ENCODE results near the gene NR3C2.

The NR3C2 gene

DNA sequence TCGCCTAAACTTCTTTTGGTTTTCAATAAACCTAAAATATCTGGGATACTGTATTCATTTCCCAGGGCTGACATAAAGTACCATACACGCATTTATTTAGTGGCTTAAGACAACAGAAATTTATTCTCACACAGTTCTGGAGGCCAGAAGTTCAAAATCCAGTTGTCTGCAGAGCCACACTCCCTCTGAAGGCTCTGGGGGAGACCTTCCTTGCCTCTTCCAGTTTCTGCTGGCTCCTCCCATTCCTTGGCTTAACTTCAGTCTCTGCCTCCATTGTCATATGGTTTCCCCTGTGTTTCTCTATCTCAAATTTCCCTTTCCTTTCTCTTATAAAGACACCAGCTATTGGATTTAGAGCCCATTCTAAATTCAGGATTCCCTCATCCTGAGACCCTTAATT lies 44.4 kb downstream of the NR3C2 start:
- Histone ChIP-seq H4K20me1 (ENCODE audit: insufficient read depth) (no peaks in the 10 kb centered on the region), H3K36me3 (ENCODE audit: insufficient read depth) (no peaks in the 10 kb centered on the region), H3K4me1 (ENCODE audit: low read depth, poor library complexity, severe bottlenecking) (no peaks in the 10 kb centered on the region), H3K27me3 (ENCODE audit: insufficient read depth, low read depth) (no peaks in the 10 kb centered on the region), H3K27ac (no peak overlapping the region), H3K79me2 (ENCODE audit: insufficient read depth, low read depth) (no peaks in the 10 kb centered on the region), H3K9ac (no peak overlapping the region), H3K4me2 (no peak overlapping the region), H3K4me3 (IDR thresholded peaks at IDR 0.05; ENCODE audit: insufficient read depth, low read depth, low read length) (no peak overlapping the region), H2AFZ (ENCODE audit: low read depth) (no peak overlapping the region)
- TF ChIP-seq CTCF (conservative IDR thresholded peaks at IDR 0.05; ENCODE audit: low read depth, low read length): no peak

GRCh38 chr4:148396986-148397673 lies 45.1 kb downstream of the NR3C2 start:
- no peaks in the 10 kb centered on the region for H4K20me1 ChIP-seq (ENCODE audit: insufficient read depth)
- H3K4me1 ChIP-seq (ENCODE audit: low read depth, poor library complexity, severe bottlenecking): no peaks in the 10 kb centered on the region
- no peak overlapping the region for H2AFZ ChIP-seq (ENCODE audit: low read depth)
- H3K9ac ChIP-seq: no peak overlapping the region
- H3K27me3 ChIP-seq (ENCODE audit: insufficient read depth, low read depth): no peaks in the 10 kb centered on the region
- no peak overlapping the region for H3K4me2 ChIP-seq
- H3K79me2 ChIP-seq (ENCODE audit: insufficient read depth, low read depth): no peaks in the 10 kb centered on the region
- no peak overlapping the region for H3K4me3 ChIP-seq (IDR thresholded peaks at IDR 0.05; ENCODE audit: insufficient read depth, low read depth, low read length)
- no peaks in the 10 kb centered on the region for H3K36me3 ChIP-seq (ENCODE audit: insufficient read depth)
- no peak for TF ChIP-seq CTCF (conservative IDR thresholded peaks at IDR 0.05; ENCODE audit: low read depth, low read length)
- H3K27ac ChIP-seq: no peak overlapping the region

DNA sequence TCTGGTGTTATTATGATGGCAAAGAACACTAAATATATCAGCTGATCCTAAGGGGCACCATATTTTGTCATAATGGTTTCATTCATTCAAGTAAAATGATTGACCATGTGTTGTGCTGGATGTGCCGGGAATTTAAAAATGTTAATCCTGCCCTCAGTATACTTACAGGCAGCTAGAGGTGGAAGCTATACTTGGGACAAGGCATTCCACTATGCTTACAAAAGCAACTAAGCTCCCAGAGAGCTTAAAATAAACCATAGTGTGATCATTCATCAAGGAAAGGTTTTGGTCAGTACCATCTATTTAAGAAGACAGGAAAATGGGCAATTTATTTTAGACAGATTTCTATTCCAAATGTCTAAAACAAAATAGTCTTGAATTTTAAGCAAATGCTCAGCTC lies 46.4 kb downstream of the NR3C2 start:
- Histone ChIP-seq H4K20me1 (ENCODE audit: insufficient read depth) (no peaks in the 10 kb centered on the region), H3K9ac (no peak overlapping the region), H3K27ac (no peak overlapping the region), H3K36me3 (ENCODE audit: insufficient read depth) (no peaks in the 10 kb centered on the region), H2AFZ (ENCODE audit: low read depth) (no peak overlapping the region), H3K4me1 (ENCODE audit: low read depth, poor library complexity, severe bottlenecking) (no peaks in the 10 kb centered on the region), H3K4me2 (no peak overlapping the region), H3K27me3 (ENCODE audit: insufficient read depth, low read depth) (no peaks in the 10 kb centered on the region), H3K79me2 (ENCODE audit: insufficient read depth, low read depth) (no peaks in the 10 kb centered on the region), H3K4me3 (IDR thresholded peaks at IDR 0.05; ENCODE audit: insufficient read depth, low read depth, low read length) (no peak overlapping the region)
- no peak for TF ChIP-seq CTCF (conservative IDR thresholded peaks at IDR 0.05; ENCODE audit: low read depth, low read length)

- Histone ChIP-seq H2AFZ (ENCODE audit: low read depth) (no peak overlapping the region), H3K9ac (no peak overlapping the region), H4K20me1 (ENCODE audit: insufficient read depth) (no peaks in the 10 kb centered on the region), H3K27ac (no peak overlapping the region), H3K4me3 (IDR thresholded peaks at IDR 0.05; ENCODE audit: insufficient read depth, low read depth, low read length) (no peak overlapping the region), H3K36me3 (ENCODE audit: insufficient read depth) (no peaks in the 10 kb centered on the region), H3K4me2 (no peak overlapping the region), H3K79me2 (ENCODE audit: insufficient read depth, low read depth) (no peaks in the 10 kb centered on the region), H3K4me1 (ENCODE audit: low read depth, poor library complexity, severe bottlenecking) (no peaks in the 10 kb centered on the region), H3K27me3 (ENCODE audit: insufficient read depth, low read depth) (no peaks in the 10 kb centered on the region)
- no peak for TF ChIP-seq CTCF (conservative IDR thresholded peaks at IDR 0.05; ENCODE audit: low read depth, low read length)
These were observed 51.2 kb downstream of the NR3C2 start for GRCh38 chr4:148391056-148391455.

Measured in KMS-11 (cell line).